K562 (cell line): ENCODE data around the gene ASIC5. TPM values are rescaled to one million over a fixed set of nuclear protein-coding genes. Genes with fewer than 3 reads are reported as not detected.

Experiments
- ATAC-seq: fragments of 200-7000 bp; cut with Tn5 transposase; 3 replicates; pipeline ENCODE4 v1.9.1; 2020; ENCODE audit warnings: moderate library complexity
- BruUV-seq: library from RNA; stranded (reverse); fragments of 400-500 nt; replicated peaks from 2 replicates; lab custom pipeline; 2021; lab: Mats Ljungman, UMichigan
- CTCF ChIA-PET: fragments of 300-600 bp; formaldehyde crosslinking; extraction: SDS; loops from one replicate; lab custom pipeline; 2021; ENCODE audit warnings: low intra/inter-chr PET ratio; lab: Yijun Ruan, JAX
- POLR2A ChIA-PET: fragments of 300-600, 350-650 bp; sonication (Branson Sonifier 250); formaldehyde crosslinking; extraction: SDS; loops from one replicate; lab custom pipeline; 2021; ENCODE audit warnings: antibody characterized with exemption, inconsistent platforms; lab: Yijun Ruan, JAX
- DNase-seq, 4 experiments: peaks; one replicate each; pipeline versions ENCODE4 v3.0.0 to v3.0.0-alpha.2; 2011 to 2018; ENCODE audit warnings: low spot score in 3 of 4, mixed read lengths in 3 of 4; ENCODE audit errors: extremely low read depth in 1 of 4
- FAIRE-seq: peaks from 2 replicates; lab custom pipeline; 2011; peaks lifted over from hg19 to GRCh38; lab: Jason Lieb, UNC
- H2AFZ ChIP-seq: 2 replicates; pipeline ENCODE4 v1.6.0; 2011; ENCODE audit warnings: low read depth, low read length, control low read depth, inconsistent platforms
- H3K27ac ChIP-seq: fragments of 200-600 bp; 3 replicates; pipeline ENCODE4 v1.8.0; 2011; ENCODE audit warnings: low read depth, mild to moderate bottlenecking, control low read depth, inconsistent platforms, low read length, moderate library complexity, mixed read lengths; ENCODE audit errors: extremely low read depth
- H3K27me3 ChIP-seq, 2 experiments: fragments of 300-600 bp in 1 of 2; 2 replicates in 1 of 2; 3 replicates in 1 of 2; pipeline versions ENCODE4 v1.6.0 to v1.8.0; 2011; ENCODE audit warnings: inconsistent platforms in 2 of 2, low read length in 2 of 2, mild to moderate bottlenecking in 1 of 2, mixed read lengths in 1 of 2, moderate library complexity in 1 of 2; ENCODE audit not compliant: control insufficient read depth in 2 of 2, insufficient read depth in 2 of 2
- H3K36me3 ChIP-seq: fragments of 300-600 bp; 3 replicates; pipeline ENCODE4 v1.8.0; 2011; ENCODE audit warnings: mild to moderate bottlenecking, low read length, inconsistent platforms; ENCODE audit not compliant: control insufficient read depth, insufficient read depth
- H3K4me1 ChIP-seq, 2 experiments: fragments of 200-600 bp in 1 of 2; replicated peaks in 1 of 2; 2 replicates in 1 of 2; 3 replicates in 1 of 2; pipeline versions ENCODE4 v1.5.1 to v1.8.0; 2011; ENCODE audit warnings: inconsistent platforms in 2 of 2, low read length in 2 of 2, mild to moderate bottlenecking in 1 of 2, mixed read lengths in 1 of 2, moderate library complexity in 1 of 2; ENCODE audit not compliant: control insufficient read depth in 2 of 2, insufficient read depth in 2 of 2
- H3K4me2 ChIP-seq: 2 replicates; pipeline ENCODE4 v1.6.1; 2011; ENCODE audit warnings: low read length, control low read depth, inconsistent platforms, mixed read lengths; ENCODE audit not compliant: insufficient read depth
- H3K4me3 ChIP-seq: fragments of 200-600 bp; sonication (generic), shearing (Covaris generic); 2 replicates; pipeline ENCODE4 v1.5.1; 2016; ENCODE audit warnings: control low read depth, inconsistent platforms
- H3K79me2 ChIP-seq: fragments of 200-600 bp; 3 replicates; pipeline ENCODE4 v1.8.0; 2011; ENCODE audit warnings: low read length, inconsistent platforms; ENCODE audit not compliant: control insufficient read depth, insufficient read depth
- H3K9ac ChIP-seq, 2 experiments: 2 replicates each; pipeline versions ENCODE4 v1.6.0 to v1.6.1; 2011; ENCODE audit warnings: low read depth in 2 of 2, low read length in 2 of 2, control low read depth in 1 of 2, inconsistent platforms in 1 of 2, mild to moderate bottlenecking in 1 of 2, mixed read lengths in 1 of 2; ENCODE audit not compliant: insufficient read depth in 1 of 2
- H3K9me1 ChIP-seq: one replicate; pipeline ENCODE4 v1.6.0; 2011; ENCODE audit warnings: inconsistent platforms, mild to moderate bottlenecking, low read length, moderate library complexity; ENCODE audit not compliant: control insufficient read depth, insufficient read depth
- H3K9me3 ChIP-seq: replicated peaks from 2 replicates; pipeline ENCODE4 v1.5.1; 2011; ENCODE audit warnings: low read depth, low read length, inconsistent platforms; ENCODE audit not compliant: control insufficient read depth, insufficient read depth
- H4K20me1 ChIP-seq: replicated peaks from 2 replicates; pipeline ENCODE4 v1.6.1; 2011; ENCODE audit warnings: low read length, inconsistent platforms, mixed read lengths; ENCODE audit not compliant: control insufficient read depth, insufficient read depth
- DACH1 ChIP-seq: fragments of 450-650 bp; IDR thresholded peaks from 2 replicates; pipeline ENCODE4 v1.6.1; 2018; ENCODE audit not compliant: partially characterized antibody
- MAFF ChIP-seq: IDR thresholded peaks from 2 replicates; pipeline ENCODE4 v1.6.1; 2012; ENCODE audit warnings: low read length, improper control_type of control experiment
- MYBL2 ChIP-seq, 2 experiments: fragments of 450-650 bp in 1 of 2; sonication (generic) in 1 of 2; formaldehyde crosslinking in 1 of 2; IDR thresholded peaks; 2 replicates each; pipeline versions ENCODE4 v1.6.1 to v1.8.1; 2017 to 2022; ENCODE audit warnings: borderline replicate concordance in 1 of 2, inconsistent platforms in 1 of 2, low read depth in 1 of 2, mild to moderate bottlenecking in 1 of 2, missing genetic modification reagents in 1 of 2, moderate library complexity in 1 of 2
- MYC ChIP-seq, 2 experiments: fragments of 250-450 bp in 1 of 2; sonication (Bioruptor Pico) in 1 of 2; IDR thresholded peaks; 2 replicates each; pipeline versions ENCODE4 v1.5.1 to v1.6.1; 2012 to 2021; ENCODE audit warnings: low read depth in 2 of 2, borderline replicate concordance in 1 of 2, improper control_type of control experiment in 1 of 2, low read length in 1 of 2, mild to moderate bottlenecking in 1 of 2, moderate library complexity in 1 of 2
- NCOA2 ChIP-seq, 2 experiments: fragments of 450-650 bp; IDR thresholded peaks; 2 replicates each; pipeline ENCODE4 v1.6.1; 2018; ENCODE audit warnings: mild to moderate bottlenecking in 2 of 2, moderate library complexity in 1 of 2; ENCODE audit not compliant: partially characterized antibody in 2 of 2
- NFE2L1 ChIP-seq: fragments of 450-650 bp; IDR thresholded peaks from 2 replicates; pipeline ENCODE4 v1.6.1; 2016; ENCODE audit warnings: missing genetic modification characterization, low read depth, mild to moderate bottlenecking, missing compliant biosample characterization, moderate library complexity, borderline replicate concordance
- RCOR1 ChIP-seq, 2 experiments: IDR thresholded peaks; 2 replicates each; pipeline ENCODE4 v1.6.1; 2012; ENCODE audit warnings: low read depth in 2 of 2, low read length in 2 of 2, borderline replicate concordance in 1 of 2, improper control_type of control experiment in 1 of 2
- SMAD1 ChIP-seq: fragments of 150-350 bp; IDR thresholded peaks from 2 replicates; pipeline ENCODE4 v1.6.1; 2014; ENCODE audit warnings: low read length, low read depth; ENCODE audit not compliant: partially characterized antibody
- SP1 ChIP-seq: sonication (generic); formaldehyde crosslinking; IDR thresholded peaks from 2 replicates; pipeline ENCODE4 v1.8.1; 2022; ENCODE audit warnings: mild to moderate bottlenecking, missing genetic modification reagents
- TRIM24 ChIP-seq, 2 experiments: fragments of 450-650 bp; IDR thresholded peaks; 2 replicates each; pipeline ENCODE4 v1.6.1; 2016
- ZFP30 ChIP-seq: fragments of 250-450 bp; sonication (Bioruptor Pico); IDR thresholded peaks from 2 replicates; pipeline ENCODE4 v1.8.0; 2022; ENCODE audit warnings: moderate library complexity, mild to moderate bottlenecking, inconsistent platforms, borderline replicate concordance
- WGBS: fragments of 100-300 bp; shearing (Covaris generic); methylation state at CpG from one replicate; pipeline ENCODE4 v1.1.6; 2016; ENCODE audit warnings: low coverage, mixed read lengths; ENCODE audit not compliant: insufficient coverage; ENCODE audit errors: missing lambda C conversion rate; 5-methylcytosine and 5-hydroxymethylcytosine counted together
- in situ Hi-C: fragments of 300-500 bp; cut with MboI; formaldehyde crosslinking; loops from 4 replicates; pipeline ENCODE4 v1.15.0; 2018; ENCODE audit warnings: inconsistent platforms, mixed read lengths
- intact Hi-C: fragments of 100-400 bp; cut with micrococcal nuclease; formaldehyde crosslinking; loops from 2 replicates; pipeline ENCODE4 v1.14.2; 2022
- polyA plus RNA-seq, 8 experiments: library from polyadenylated mRNA; depleted of rRNA in 4 of 8; stranded (reverse) in 5 of 8; unstranded in 3 of 8; fragments of >200 nt; fragmentation: Nextera tagmentation in 2 of 8; fragmentation: Illumina TruSeq in 1 of 8; extraction: Ambion mirVana in 2 of 8; extraction: Trizol in 1 of 8; gene quantifications; 2 replicates each; pipeline versions ENCODE4 v1.2.1 to v1.2.3, GENCODE V29; 2011 to 2014; ENCODE audit warnings: inconsistent platforms in 1 of 8, missing spikeins in 1 of 8
- total RNA-seq, 7 experiments: library from RNA; depleted of rRNA in 6 of 7; stranded (reverse); fragments of >200 nt in 6 of 7; fragmentation: Illumina TruSeq in 2 of 7; extraction: Trizol in 2 of 7; gene quantifications; 2 replicates each; pipeline versions ENCODE4 v1.2.1 to v1.2.3, GENCODE V29; 2011 to 2021; ENCODE audit warnings: low replicate concordance in 1 of 7
- TF ChIP-seq, protein P1 (sequence below): fragments of 450-650 bp; IDR thresholded peaks from 2 replicates; pipeline ENCODE4 v1.6.1; 2016; ENCODE audit warnings: antibody characterized with exemption
- TF ChIP-seq, protein P2 (sequence below): sonication (generic); formaldehyde crosslinking; IDR thresholded peaks from 2 replicates; pipeline ENCODE4 v1.5.0; 2020; ENCODE audit warnings: missing genetic modification reagents
- TF ChIP-seq, protein P3 (sequence below): fragments of 450-650 bp; IDR thresholded peaks from 2 replicates; pipeline ENCODE4 v1.7.0; 2016; ENCODE audit warnings: borderline replicate concordance
- TF ChIP-seq, protein P4 (sequence below): fragments of 450-650 bp; IDR thresholded peaks from 2 replicates; pipeline ENCODE4 v1.7.1; 2018; ENCODE audit warnings: mild to moderate bottlenecking, low read depth; ENCODE audit not compliant: partially characterized antibody

Gene ASIC5
- total and polyA plus RNA-seq, 9 of the 15 experiments (the other 6 are each of a cell fraction or from before 2014, with no cell fraction given): not detected

DNA sequence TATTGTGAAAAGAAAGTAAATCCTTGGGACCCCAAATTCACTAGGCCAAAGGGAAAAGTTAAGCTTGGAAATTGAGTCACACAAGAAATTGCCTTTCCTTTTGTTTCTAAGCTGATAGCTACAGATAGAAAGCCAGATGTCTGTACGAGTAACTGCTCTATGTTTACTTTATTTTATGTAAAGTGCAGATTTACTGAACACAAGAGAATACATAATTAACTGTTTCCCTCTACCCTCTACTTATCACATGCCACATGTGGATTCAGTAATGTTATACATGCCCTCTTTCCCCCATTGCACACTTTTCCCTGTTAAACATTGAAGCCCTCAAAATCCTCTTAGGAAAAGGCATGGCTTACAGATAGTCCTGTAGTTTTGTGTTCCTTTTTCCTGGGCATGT is 21.0 kb upstream of the ASIC5 start:
- in situ Hi-C loops: no loop called here
- intact Hi-C loops: no loop called here
- no peak for TF ChIP-seq SP1 (CRISPR knock-in tag)
- TF ChIP-seq, protein P1, sequence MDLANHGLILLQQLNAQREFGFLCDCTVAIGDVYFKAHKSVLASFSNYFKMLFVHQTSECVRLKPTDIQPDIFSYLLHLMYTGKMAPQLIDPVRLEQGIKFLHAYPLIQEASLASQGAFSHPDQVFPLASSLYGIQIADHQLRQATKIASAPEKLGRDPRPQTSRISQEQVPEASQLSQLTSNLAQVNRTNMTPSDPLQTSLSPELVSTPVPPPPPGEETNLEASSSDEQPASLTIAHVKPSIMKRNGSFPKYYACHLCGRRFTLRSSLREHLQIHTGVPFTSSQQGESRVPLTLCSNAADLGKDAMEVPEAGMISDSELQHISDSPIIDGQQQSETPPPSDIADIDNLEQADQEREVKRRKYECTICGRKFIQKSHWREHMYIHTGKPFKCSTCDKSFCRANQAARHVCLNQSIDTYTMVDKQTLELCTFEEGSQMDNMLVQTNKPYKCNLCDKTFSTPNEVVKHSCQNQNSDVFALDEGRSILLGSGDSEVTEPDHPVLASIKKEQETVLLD: no peak
- no peak for TF ChIP-seq SMAD1
- TF ChIP-seq, protein P2, sequence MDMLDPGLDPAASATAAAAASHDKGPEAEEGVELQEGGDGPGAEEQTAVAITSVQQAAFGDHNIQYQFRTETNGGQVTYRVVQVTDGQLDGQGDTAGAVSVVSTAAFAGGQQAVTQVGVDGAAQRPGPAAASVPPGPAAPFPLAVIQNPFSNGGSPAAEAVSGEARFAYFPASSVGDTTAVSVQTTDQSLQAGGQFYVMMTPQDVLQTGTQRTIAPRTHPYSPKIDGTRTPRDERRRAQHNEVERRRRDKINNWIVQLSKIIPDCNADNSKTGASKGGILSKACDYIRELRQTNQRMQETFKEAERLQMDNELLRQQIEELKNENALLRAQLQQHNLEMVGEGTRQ: no peak
- no peak for TF ChIP-seq TRIM24 (IDR thresholded peaks at IDR 0.05)
- TF ChIP-seq, protein P3, sequence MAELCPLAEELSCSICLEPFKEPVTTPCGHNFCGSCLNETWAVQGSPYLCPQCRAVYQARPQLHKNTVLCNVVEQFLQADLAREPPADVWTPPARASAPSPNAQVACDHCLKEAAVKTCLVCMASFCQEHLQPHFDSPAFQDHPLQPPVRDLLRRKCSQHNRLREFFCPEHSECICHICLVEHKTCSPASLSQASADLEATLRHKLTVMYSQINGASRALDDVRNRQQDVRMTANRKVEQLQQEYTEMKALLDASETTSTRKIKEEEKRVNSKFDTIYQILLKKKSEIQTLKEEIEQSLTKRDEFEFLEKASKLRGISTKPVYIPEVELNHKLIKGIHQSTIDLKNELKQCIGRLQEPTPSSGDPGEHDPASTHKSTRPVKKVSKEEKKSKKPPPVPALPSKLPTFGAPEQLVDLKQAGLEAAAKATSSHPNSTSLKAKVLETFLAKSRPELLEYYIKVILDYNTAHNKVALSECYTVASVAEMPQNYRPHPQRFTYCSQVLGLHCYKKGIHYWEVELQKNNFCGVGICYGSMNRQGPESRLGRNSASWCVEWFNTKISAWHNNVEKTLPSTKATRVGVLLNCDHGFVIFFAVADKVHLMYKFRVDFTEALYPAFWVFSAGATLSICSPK: no peak
- TF ChIP-seq, protein P4, sequence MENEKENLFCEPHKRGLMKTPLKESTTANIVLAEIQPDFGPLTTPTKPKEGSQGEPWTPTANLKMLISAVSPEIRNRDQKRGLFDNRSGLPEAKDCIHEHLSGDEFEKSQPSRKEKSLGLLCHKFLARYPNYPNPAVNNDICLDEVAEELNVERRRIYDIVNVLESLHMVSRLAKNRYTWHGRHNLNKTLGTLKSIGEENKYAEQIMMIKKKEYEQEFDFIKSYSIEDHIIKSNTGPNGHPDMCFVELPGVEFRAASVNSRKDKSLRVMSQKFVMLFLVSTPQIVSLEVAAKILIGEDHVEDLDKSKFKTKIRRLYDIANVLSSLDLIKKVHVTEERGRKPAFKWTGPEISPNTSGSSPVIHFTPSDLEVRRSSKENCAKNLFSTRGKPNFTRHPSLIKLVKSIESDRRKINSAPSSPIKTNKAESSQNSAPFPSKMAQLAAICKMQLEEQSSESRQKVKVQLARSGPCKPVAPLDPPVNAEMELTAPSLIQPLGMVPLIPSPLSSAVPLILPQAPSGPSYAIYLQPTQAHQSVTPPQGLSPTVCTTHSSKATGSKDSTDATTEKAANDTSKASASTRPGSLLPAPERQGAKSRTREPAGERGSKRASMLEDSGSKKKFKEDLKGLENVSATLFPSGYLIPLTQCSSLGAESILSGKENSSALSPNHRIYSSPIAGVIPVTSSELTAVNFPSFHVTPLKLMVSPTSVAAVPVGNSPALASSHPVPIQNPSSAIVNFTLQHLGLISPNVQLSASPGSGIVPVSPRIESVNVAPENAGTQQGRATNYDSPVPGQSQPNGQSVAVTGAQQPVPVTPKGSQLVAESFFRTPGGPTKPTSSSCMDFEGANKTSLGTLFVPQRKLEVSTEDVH: no peak
- TF ChIP-seq ZFP30 (CRISPR knock-in tag): no peak
- TF ChIP-seq MYBL2 (IDR thresholded peaks at IDR 0.05; ENCODE audit: low read depth): no peak
- TF ChIP-seq MYBL2 (CRISPR knock-in tag; IDR thresholded peaks at IDR 0.05; ENCODE audit: borderline replicate concordance): no peak
- TF ChIP-seq DACH1: no peak
- TF ChIP-seq RCOR1 (IDR thresholded peaks at IDR 0.05; ENCODE audit: borderline replicate concordance in 1 of 2, low read depth in 2 of 2, low read length in 2 of 2): no peak
- no peak for TF ChIP-seq MAFF
- TF ChIP-seq NFE2L1: no peak
- no peak for TF ChIP-seq NCOA2 (IDR thresholded peaks at IDR 0.05; ENCODE audit: partially characterized antibody in 2 of 2)
- no peak for TF ChIP-seq MYC (IDR thresholded peaks at IDR 0.05; ENCODE audit: low read depth, low read length)
- no peak for TF ChIP-seq MYC (CRISPR knock-in tag; IDR thresholded peaks at IDR 0.05; ENCODE audit: borderline replicate concordance, low read depth)

More for the DNA sequence above, 21.0 kb upstream of the ASIC5 start:
- H3K9me3 ChIP-seq: no peaks in the 10 kb centered on the region
- H3K4me2 ChIP-seq: no peak overlapping the region
- H3K27ac ChIP-seq: no peak overlapping the region
- no TSS peak for BruUV-seq
- H3K4me1 ChIP-seq: no peaks in the 10 kb centered on the region
- H4K20me1 ChIP-seq: no peaks in the 10 kb centered on the region
- DNase-seq: no peak
- H3K9me1 ChIP-seq: no peaks in the 10 kb centered on the region
- H3K36me3 ChIP-seq: no peaks in the 10 kb centered on the region
- no peak for ATAC-seq
- no peak overlapping the region for H2AFZ ChIP-seq
- no peak overlapping the region for H3K9ac ChIP-seq
- no peak overlapping the region for H3K4me3 ChIP-seq
- H3K79me2 ChIP-seq: no peaks in the 10 kb centered on the region
- ChIA-PET CTCF (no interaction called here), POLR2A (no interaction called here)
- no peak for FAIRE-seq
- 0% methylated on average over 1 of the region's 1 CpG for WGBS
- H3K27me3 ChIP-seq: no peaks in the 10 kb centered on the region
